SK-MEL-5 (cell line): Measurements from ENCODE around the gene PAPSS2. TPM values are rescaled to one million over a fixed set of nuclear protein-coding genes. Genes with fewer than 3 reads are reported as not detected.

Experiments
- DNase-seq: peaks from one replicate; pipeline ENCODE4 v3.0.0-alpha.2; 2016; ENCODE audit warnings: low read depth, low spot score
- in situ Hi-C: cut with HindIII; loops from 2 replicates; pipeline ENCODE4 v1.10.0; 2016; ENCODE audit warnings: low sequenced_read_pairs, high pct_unique_total_duplicates, low pct_unique_long_range_greater_than_20kb
- total RNA-seq: library from RNA; depleted of rRNA; stranded (reverse); fragments of >200 nt; shearing (Covaris generic); gene quantifications from 2 replicates; pipeline ENCODE4 v1.2.3, GENCODE V29; 2014

PAPSS2 gene
- total RNA-seq, 1 experiment from 2014 or later, result 69.3 TPM

DNA sequence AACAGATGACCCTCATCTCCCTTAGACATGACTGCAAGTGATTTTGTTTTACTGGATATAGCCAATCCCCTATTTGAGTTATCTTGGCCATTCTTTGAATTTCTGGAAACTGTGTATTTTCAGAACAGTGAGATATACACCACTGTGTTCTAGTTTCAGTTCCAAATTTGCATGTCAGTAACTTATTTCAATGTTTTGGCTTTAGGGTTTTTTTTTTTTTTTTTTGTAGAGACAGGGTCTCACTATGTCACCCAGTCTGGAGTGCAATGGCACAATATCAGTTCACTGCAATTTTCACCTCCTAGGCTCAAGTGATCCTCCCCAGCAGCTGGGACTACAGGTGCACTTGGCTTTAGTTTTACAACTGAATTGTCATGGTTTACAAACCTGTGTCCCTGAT, 91.1 kb downstream of the PAPSS2 start:
- DNase-seq, result no peak
- in situ Hi-C loops, result no loop called here

DNA sequence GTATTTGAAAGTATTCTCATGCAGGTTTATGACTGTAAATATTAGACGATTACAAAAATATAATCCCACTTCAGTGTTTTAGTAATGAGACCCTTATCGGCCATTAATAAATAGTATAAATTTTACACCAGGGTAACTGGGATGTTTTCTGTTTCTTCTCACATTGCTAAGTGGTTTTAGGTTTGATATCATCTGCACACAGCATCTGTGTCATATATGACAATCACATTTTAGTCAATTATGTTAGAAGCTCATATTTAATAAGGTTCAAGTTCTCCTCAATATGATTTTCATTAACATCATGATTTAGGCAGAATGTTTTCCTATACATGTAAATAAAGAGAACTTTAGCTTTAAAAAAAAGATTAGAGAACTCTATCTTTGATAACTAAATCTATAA, 91.6 kb downstream of the PAPSS2 start:
- in situ Hi-C loops, result no loop called here
- no peak for DNase-seq

DNA sequence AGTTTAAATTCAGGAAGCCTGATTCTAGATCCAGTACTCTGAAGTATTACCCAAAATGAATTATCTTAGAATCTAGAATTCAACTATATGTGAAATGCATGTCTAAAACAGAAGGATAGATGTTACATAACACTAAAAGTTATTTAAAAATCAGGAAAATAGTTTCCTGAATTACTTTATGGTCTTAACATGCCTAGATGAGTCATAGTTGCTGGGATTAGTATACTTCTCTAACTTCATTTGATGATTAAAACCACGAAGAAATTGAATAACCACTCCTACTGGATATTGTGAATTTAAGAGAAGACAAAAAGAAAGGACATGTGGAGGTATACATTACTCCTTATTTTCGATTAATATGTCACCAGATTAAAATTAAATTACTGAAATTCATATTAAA, 92.9 kb downstream of the PAPSS2 start:
- in situ Hi-C loops, result no loop called here
- DNase-seq, result no peak

DNA sequence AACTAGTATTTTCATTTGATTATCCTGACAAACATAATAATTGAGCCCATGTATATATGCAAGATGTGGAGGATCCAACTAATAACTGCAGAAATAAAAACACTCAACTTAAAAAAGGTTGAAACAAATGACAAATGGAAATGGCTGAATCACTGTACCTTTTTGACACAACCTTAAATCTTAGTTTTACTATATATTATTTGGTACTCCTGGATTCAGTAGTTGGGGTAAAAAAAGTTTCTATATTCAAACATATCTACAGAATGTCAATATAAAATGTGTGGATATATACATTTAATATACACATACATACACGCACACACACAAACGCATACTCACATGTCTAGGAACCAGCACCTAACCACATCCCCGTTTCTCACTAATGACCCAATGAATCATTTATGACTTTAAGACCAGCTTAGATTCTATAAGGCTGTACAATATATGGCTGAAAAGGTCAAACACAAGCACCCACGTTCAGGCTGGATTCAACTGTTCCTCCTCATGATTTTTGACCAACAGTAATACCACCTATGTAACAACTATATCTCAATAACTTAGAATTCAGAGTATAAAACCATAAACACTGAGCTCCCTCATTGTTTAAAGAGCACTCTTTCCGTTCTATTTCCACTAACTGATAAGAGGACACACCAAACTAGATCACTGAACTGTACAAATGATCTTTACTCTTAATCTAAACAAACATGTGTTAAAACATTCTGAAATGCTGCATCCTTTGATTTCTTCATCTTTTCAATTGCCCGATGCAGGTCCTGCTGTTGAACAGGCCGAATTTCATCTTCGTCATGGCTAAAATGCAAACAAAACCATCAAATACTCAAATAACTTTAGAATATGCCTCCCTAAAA, 94.6 kb downstream of the PAPSS2 start:
- in situ Hi-C loops, result no loop called here
- DNase-seq, result no peak

DNA sequence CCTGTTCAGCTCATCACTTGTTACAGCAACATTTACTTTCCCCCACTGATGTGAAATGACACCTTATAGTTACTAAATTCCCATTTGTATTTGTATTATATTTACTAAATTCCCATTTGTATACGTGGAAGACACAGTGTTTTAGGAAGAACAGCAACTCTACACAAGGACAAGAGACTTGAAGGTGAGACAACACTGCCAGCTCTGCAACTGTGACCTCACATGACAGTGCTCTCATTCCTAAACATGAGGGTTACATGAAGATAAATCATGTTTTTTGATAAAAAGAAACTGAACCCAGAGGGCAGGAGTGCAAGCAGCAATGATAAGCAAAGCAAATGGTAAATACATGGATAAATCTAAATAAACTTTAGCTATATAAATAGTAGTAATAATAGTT, 98.0 kb downstream of the PAPSS2 start:
- DNase-seq, result no peak
- in situ Hi-C loops, result no loop called here

DNA sequence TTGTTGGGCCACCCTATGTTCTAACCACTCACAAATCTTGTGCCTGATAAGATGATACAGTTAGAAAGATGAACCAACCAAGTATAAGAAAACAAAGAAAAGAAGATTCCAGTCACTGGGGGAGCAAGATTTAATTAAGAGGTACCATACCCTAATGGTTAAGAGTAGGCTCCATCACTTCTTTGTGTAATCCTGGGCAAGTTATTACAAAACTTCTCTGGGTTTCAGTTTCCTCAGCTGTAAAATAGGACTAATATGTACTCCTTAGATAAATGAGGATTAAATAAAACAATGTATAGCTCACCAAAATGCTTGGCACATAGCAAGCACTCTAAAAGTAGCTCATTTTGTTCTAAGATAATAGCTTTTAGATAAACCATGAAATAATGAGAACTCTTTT, 99.9 kb downstream of the PAPSS2 start:
- DNase-seq, result no peak

DNA sequence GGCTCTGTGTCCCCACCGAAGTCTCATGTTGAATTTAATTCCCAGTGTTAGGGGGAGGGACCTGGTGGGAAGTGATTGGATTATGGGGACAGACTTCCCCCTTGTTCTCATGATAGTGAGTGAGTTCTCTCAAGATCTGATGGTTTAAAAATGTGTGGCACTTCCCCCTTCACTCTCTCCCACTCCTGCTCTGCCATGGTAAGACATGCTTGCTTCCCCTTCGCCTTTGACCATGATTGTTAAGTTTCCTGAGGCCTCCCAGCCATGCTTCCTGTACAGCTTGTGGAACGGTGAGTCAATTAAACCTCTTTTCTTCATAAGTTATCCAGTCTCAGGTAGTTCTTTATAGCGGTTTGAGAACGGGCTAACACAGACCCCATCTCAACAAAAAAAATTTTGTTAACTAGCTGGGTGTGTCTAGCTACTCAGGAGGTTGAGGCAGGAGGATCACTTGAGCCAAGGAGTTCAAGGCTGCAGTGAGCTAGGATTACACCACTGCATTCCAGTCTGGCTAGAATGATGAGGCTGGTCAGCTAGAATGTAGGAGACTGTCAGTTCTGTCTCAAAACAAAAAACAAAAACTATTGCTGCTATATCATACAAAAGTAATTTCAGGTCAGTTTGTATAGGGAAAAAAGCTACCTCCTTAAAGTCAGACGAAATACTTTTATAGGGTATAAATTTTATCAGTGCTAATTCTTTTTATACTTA, 100.7 kb downstream of the PAPSS2 start:
- in situ Hi-C loops, result no loop called here
- no peak for DNase-seq

More for the DNA sequence above, 99.9 kb downstream of the PAPSS2 start:
- in situ Hi-C loops, result no loop called here

DNA sequence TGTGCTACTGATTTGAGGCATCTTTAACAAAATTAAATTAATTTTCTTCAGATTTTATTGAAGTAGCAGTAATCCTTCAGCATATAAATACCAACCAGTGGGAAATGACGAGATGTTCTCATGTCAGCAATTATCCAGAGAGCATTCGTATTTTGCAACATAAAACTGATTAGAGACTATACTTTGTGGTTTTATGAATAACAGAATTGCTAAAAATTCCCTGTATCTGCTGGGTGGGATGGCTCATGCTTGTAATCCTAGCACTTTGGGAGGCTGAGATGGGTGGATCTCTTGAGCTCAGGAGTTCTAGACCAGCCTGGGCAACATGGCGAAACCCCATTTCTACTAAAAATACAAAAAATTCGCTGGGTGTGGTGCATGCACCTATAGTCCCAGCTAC, 101.5 kb downstream of the PAPSS2 start:
- in situ Hi-C loops, result no loop called here
- DNase-seq, result no peak

DNA sequence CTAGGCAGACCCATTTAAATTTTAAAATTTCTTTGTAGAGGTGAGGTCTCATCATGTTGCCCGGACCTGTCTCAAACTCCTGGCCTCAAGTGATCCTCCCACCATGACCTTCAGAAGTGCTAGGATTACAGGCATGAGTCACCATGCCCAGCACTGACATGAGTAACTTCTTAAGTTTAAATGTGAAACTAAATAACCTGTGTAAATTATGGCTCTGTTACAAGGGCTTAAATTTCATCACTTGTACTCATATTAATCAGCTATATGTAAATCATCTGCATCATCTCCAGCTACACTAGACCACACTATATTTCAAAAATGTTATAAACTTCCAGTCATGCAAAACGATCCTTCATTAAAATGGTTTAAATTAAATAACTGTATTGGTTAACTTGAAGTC, 102.2 kb downstream of the PAPSS2 start:
- peak; percentile 13 for DNase-seq

DNA sequence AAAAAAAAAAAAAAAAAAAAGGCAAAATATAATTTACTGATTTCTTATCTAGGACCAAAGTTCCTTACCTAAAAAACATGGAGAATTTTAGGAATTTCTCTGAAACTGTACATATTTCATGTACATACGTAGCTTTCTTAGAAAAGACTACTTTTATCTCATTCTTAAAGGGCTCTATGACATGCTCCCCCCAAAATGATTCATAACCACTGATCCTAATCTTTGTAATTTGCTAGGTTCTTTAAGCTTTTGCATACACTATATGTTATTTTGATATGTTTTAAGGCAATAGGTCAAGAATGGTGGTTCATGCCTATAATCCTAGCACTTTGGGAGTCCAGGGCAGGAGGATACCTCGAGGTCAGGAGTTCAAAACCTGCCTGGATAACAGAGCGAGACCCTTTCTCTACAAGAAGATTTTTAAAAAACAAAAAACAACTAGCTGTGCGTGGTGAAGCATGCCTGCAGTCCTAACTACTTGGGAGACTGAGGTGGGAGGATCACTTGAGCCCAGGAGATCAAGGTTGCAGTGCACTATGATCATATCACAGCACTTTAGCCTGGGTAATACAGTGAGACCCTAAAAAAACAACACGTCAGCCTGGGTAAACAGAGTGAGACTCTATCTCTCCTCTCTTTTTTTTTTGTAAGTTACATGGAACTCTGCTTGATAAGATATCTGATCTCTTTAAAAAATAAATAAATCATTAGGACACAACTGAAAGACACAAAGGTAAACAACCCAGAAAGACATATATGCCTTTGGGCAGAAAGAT, 103.6 kb downstream of the PAPSS2 start:
- in situ Hi-C loops, result no loop called here
- DNase-seq, result no peak

More for the DNA sequence above, 102.2 kb downstream of the PAPSS2 start:
- in situ Hi-C loops, result no loop called here

DNA sequence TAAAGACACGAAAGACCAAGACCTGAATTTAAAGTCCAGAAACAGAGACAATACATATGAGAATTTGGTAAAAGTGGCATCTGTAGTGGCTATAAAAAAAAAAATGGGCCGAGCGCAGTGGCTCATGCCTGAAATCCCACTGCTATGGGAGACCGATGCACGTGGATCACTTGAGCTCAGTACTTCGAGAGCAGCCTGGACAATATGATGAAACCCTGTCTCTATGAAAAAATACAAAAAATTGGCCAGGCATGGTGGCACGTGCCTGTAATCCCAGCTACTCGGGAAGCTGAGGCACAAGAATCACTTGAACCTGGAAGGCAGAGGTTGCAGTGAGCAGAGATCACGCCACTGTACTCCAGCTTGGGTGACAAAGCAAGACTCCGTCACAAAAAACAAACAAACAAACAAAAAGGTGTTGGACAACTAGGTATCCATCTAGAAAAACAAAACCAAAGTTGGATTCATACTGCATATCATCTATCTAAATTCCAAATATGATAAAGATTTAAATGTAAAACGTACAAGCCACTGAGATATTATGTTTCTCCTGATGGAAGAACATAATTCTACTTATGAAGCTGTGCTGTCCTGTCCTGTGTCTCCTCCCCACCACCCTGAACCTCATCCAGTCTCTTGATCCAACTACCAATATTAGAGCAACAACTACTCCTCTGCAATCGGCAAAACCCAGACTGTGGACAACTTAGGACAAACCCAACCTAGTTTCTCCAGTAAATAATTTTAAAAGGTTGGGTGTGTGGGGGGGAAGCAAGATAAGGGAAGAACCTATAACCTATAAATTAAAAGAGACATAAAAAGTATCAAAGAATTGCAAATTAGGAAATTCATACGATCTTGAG, 104.6 kb downstream of the PAPSS2 start:
- in situ Hi-C loops, result no loop called here
- DNase-seq, result no peak

DNA sequence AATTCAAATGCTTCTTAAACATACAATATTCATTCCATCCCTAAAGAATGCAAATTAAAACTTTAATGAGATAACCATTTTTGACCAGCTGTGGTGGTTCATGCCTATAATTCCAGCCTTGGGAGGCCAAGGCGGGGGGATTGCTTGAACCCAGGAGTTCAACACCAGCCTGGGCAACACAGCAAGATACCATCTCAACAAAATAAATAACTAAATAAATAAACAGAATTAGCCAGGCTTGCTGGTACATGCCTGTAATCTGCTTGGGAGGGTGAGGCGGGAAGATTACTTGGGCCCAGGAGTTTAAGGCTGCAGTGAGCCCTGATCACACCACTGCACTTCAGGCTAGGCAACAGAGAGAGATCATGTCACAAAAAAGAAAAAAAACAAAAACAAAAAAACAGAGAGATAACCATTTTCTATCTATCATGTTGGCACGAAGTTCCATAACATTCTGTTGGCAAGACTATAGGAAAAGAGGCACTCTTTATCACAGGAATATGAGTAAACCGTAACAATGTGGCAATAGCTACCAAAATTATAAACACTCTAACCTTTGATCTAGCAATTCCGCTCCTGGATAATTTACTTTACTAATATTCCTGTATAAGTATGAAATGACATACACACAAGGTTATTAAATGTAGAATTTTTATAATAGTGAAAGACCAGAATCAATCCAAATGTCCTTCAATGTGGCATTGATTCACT, 106.1 kb downstream of the PAPSS2 start:
- in situ Hi-C loops, result no loop called here
- no peak for DNase-seq

DNA sequence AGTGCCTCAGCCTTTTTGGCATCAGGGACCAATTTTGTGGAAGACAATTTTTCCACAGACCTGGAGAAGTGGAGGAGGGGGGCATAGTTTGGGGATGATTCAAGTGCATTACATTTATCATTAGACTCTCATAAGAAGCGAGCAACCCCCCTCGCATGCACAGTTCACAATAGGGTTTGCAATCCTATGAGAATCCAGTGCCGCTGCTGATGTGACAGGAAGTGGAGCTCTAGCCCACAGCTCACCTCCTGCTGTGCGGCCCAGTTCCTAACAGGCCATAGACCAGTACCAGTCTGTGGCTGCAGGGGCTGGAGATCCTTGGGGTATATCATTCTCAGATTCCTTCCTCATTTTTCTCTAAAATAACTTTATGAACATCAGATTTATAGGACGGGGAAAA, 107.6 kb downstream of the PAPSS2 start:
- peak; percentile 55 for DNase-seq
- in situ Hi-C loops, result no loop called here

DNA sequence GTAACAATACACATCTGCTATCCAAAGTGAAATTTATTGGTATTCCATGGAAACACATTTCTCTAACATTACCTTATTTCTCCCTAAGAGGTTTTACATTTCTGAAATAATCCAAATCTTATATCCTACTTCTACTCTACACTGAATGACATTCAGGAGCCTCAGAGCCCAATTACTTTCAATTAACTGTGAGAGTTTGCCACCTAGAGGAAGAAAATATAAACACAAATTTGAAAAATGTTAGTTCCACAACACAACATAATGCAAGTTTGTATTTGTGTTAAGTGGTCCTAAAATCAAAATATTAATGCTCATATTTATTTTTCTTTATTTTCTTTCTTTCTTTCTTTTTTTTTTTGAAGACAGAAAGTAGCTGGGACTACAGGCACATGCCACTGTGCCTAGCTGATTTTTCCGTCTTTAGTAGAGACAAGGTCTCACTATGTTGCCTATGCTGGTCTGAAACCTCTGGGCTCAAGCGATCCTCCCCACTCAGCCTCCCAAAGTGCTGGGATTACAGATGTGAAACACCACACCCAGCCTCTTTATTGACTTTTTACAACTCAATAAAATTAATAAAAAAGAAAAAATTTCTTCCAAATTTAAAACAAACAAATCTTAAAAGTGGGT, 112.3 kb downstream of the PAPSS2 start:
- in situ Hi-C loops, result no loop called here

DNA sequence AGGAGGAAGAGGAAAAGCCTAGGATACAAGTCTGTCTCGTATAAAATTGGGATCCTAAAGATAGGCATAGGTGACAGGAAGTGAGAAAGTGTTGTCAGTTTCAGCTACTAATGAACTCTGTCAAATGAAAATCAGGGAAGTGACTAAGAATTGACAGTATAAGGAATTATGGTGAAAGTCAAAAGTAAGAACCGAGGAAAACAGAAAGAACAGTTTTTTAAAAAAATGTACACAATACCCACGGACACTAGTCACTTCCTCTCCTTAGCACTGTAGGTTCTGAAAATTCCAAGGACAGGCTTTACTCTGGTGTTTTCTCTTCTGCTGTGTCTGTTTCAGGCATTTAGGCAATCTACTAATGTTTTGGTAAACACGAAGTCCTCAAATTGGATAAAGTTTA, 116.1 kb downstream of the PAPSS2 start:
- DNase-seq, result no peak
- in situ Hi-C loops, result no loop called here

More for the DNA sequence above, 112.3 kb downstream of the PAPSS2 start:
- DNase-seq, result peak; percentile 64

DNA sequence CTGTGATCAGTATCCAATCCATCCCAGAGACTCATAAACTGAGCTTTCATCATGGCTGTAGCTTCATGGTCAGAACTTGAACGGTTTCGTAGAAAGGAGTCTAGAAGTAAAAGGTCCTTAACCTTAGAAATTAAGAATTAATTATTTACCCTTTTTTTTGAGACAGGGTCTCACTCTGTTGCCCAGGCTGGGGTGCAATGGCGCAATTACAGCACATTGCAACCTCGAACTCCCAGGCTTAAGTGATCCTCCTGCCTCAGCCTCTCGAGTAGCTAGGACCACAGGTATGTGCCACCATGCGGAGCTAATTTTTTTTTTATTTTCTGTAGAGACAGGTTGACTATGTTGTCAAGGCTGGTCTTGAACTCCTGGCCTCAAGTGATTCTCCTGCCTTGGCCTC, 116.7 kb downstream of the PAPSS2 start:
- in situ Hi-C loops, result no loop called here
- DNase-seq, result no peak
